NT2/D1 (cell line): ENCODE data around the gene PRSS27.

ENCODE experiments used
- SUZ12 ChIP-seq: IDR thresholded peaks from 2 replicates; pipeline ENCODE4 v1.6.1; 2011; ENCODE audit not compliant: insufficient read length, insufficient read depth; ENCODE audit errors: extremely low read depth
- YY1 ChIP-seq: IDR thresholded peaks from 2 replicates; pipeline ENCODE4 v1.6.1; 2011; ENCODE audit not compliant: insufficient read length, insufficient read depth
- ZNF274 ChIP-seq: IDR thresholded peaks from 2 replicates; pipeline ENCODE4 v1.6.1; 2011; ENCODE audit warnings: mild to moderate bottlenecking, low read depth, low read length

DNA sequence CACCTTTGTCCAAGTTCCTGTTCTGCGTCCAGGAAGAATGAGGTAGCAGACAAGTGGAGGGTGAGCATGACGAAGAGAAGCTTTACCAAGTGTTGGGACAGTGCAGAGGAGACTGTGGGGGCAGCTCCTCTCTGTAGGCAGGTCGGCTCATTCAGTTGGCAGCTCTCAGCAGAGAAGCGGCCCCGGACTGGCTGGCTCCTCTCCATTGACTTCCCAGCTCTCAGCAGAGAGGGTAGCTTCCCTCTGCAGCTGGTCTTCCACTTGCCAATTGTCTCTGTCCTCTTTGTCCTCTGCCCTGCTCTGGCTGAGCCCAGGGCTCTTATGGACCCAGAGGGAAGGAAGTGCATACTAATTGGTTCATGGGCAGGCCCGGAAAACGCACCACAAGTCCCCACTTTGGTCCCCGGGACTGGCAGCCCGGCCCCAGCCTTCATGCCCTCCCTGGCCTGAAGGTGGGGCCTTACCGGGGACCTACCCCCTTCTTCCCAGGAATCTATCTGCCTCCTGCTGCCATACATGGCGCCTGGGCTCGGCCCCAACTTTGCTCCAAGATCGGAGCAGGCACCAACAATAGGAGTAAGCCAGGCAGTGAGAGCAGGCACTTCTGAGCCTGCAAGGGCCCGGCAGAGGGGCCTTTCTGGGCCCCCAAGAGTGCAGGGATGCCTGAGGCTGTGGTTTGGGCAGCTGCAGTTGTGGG is 27.6 kb downstream of the PRSS27 start:
- no peak for TF ChIP-seq SUZ12
- TF ChIP-seq YY1, result no peak
- no peak for TF ChIP-seq ZNF274
